H1 (cell line): ENCODE data around the gene MYOM3.

Source experiments
- BACH1 ChIP-seq: IDR thresholded peaks from 2 replicates; pipeline ENCODE4 v1.6.1; 2012; ENCODE audit warnings: low read length, improper control_type of control experiment
- CTCF ChIP-seq, 3 experiments: IDR thresholded peaks; 1 replicate in 2 of 3; 2 replicates in 1 of 3; pipeline versions ENCODE4 v1.5.1 to v1.6.1; 2011; ENCODE audit warnings: low read length in 3 of 3, mild to moderate bottlenecking in 3 of 3, inconsistent platforms in 2 of 3, low read depth in 1 of 3, moderate library complexity in 1 of 3; ENCODE audit not compliant: insufficient read depth in 1 of 3; ENCODE audit errors: control extremely low read depth in 1 of 3
- POLR2A ChIP-seq, 2 experiments: IDR thresholded peaks; 1 replicate in 1 of 2; 2 replicates in 1 of 2; pipeline ENCODE4 v1.6.1; 2011; ENCODE audit warnings: low read depth in 2 of 2, low read length in 2 of 2, mild to moderate bottlenecking in 2 of 2; ENCODE audit errors: control extremely low read depth in 1 of 2
- POLR2AphosphoS5 ChIP-seq: IDR thresholded peaks from 2 replicates; pipeline ENCODE4 v1.6.1; 2011; ENCODE audit warnings: low read depth, low read length
- TAF1 ChIP-seq: IDR thresholded peaks from 2 replicates; pipeline ENCODE4 v1.6.1; 2011; ENCODE audit warnings: mild to moderate bottlenecking, low read depth, low read length
- TF ChIP-seq, protein P1 (sequence below): IDR thresholded peaks from 2 replicates; pipeline ENCODE4 v1.6.1; 2012; ENCODE audit warnings: inconsistent platforms

- TF ChIP-seq CTCF (IDR thresholded peaks at IDR 0.05; ENCODE audit: control extremely low read depth in 1 of 3, insufficient read depth in 1 of 3, low read depth in 1 of 3, low read length in 3 of 3) = no peak
- TF ChIP-seq BACH1 = no peak
- TF ChIP-seq, protein P1, sequence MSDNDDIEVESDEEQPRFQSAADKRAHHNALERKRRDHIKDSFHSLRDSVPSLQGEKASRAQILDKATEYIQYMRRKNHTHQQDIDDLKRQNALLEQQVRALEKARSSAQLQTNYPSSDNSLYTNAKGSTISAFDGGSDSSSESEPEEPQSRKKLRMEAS = no peak
- TF ChIP-seq POLR2AphosphoS5 = no peak
- TF ChIP-seq POLR2A (IDR thresholded peaks at IDR 0.05; ENCODE audit: control extremely low read depth in 1 of 2, low read depth in 2 of 2, low read length in 2 of 2) = no peak
- TF ChIP-seq TAF1 = no peak
Observed at GRCh38 chr1:24015221-24016210, 96.4 kb downstream of the MYOM3 start.
